HTR-8/SVneo (cell line): ENCODE data around the gene FRMD8.

ENCODE experiments used
- DNase-seq: peaks from one replicate; pipeline ENCODE4 v3.0.0; 2011; ENCODE audit warnings: low spot score, mixed read lengths; ENCODE audit not compliant: insufficient read length
- FAIRE-seq: peaks from 2 replicates; lab custom pipeline; 2011; peaks lifted over from hg19 to GRCh38; lab: Jason Lieb, UNC

Gene FRMD8

GRCh38 chr11:65432686-65433582, 46.5 kb downstream of the FRMD8 start:
- no peak for FAIRE-seq

GRCh38 chr11:65433657-65434056, 47.2 kb downstream of the FRMD8 start:
- FAIRE-seq = no peak
- no peak for DNase-seq

More at GRCh38 chr11:65432686-65433582, 46.5 kb downstream of the FRMD8 start:
- DNase-seq = no peak

GRCh38 chr11:65434057-65434666, 47.7 kb downstream of the FRMD8 start:
- DNase-seq (no peak), FAIRE-seq (no peak)

- no peak for FAIRE-seq
- no peak for DNase-seq
Measured at GRCh38 chr11:65434667-65435410, 48.4 kb downstream of the FRMD8 start.

- DNase-seq = no peak
- no peak for FAIRE-seq
Measured at GRCh38 chr11:65435411-65435931, 49.0 kb downstream of the FRMD8 start.

GRCh38 chr11:65435981-65436411, 49.6 kb downstream of the FRMD8 start:
- DNase-seq (no peak), FAIRE-seq (no peak)

GRCh38 chr11:65436412-65437032, 50.1 kb downstream of the FRMD8 start:
- FAIRE-seq = no peak
- DNase-seq = no peak

GRCh38 chr11:65437436-65438227, 51.2 kb downstream of the FRMD8 start:
- FAIRE-seq (no peak), DNase-seq (no peak)

- no peak for DNase-seq
- no peak for FAIRE-seq
Measured at GRCh38 chr11:65438257-65439151, 52.1 kb downstream of the FRMD8 start.

- FAIRE-seq (no peak), DNase-seq (no peak)
Measured at GRCh38 chr11:65439331-65440181, 53.1 kb downstream of the FRMD8 start.

GRCh38 chr11:65440831-65441499, 54.5 kb downstream of the FRMD8 start:
- FAIRE-seq (no peak), DNase-seq (no peak)

- FAIRE-seq = no peak
- no peak for DNase-seq
Measured at GRCh38 chr11:65442842-65443331, 56.5 kb downstream of the FRMD8 start.

- DNase-seq (no peak), FAIRE-seq (no peak)
Measured at GRCh38 chr11:65444314-65445051, 58.0 kb downstream of the FRMD8 start.

- DNase-seq (no peak), FAIRE-seq (no peak)
Measured at GRCh38 chr11:65445101-65445603, 58.7 kb downstream of the FRMD8 start.

- no peak for FAIRE-seq
- no peak for DNase-seq
Measured at GRCh38 chr11:65445604-65446445, 59.4 kb downstream of the FRMD8 start.
